CD4-positive, alpha-beta memory T cell (primary cell): ENCODE results near the gene PLEK2. TPM values are rescaled to one million over a fixed set of nuclear protein-coding genes. Genes with fewer than 3 reads are reported as not detected.

Source experiments
- CTCF ChIA-PET: fragments of 350-600 bp; sonication (Branson Sonifier 250); formaldehyde crosslinking; loops from one replicate; lab custom pipeline; 2021; ENCODE audit warnings: inconsistent platforms; ENCODE audit not compliant: partially characterized antibody; lab: Charles Lee
- POLR2A ChIA-PET: fragments of 350-600 bp; sonication (Branson Sonifier 250); formaldehyde crosslinking; loops from one replicate; lab custom pipeline; 2021; ENCODE audit not compliant: partially characterized antibody; lab: Charles Lee
- DNase-seq, 5 donors: peaks; one replicate each; pipeline versions ENCODE4 v3.0.0 to v3.0.0-alpha.2; 2020 to 2022; ENCODE audit warnings: mixed read lengths in 1 of 5
- H3K27ac ChIP-seq: one replicate; pipeline ENCODE4 v1.7.0; 2013; ENCODE audit warnings: low read depth, low read length
- H3K27me3 ChIP-seq: 2 replicates; pipeline ENCODE4 v1.7.0; 2013; ENCODE audit warnings: mild to moderate bottlenecking, low read length, moderate library complexity; ENCODE audit not compliant: insufficient read depth
- H3K36me3 ChIP-seq: 2 replicates; pipeline ENCODE4 v1.7.0; 2013; ENCODE audit warnings: mild to moderate bottlenecking, low read length, moderate library complexity; ENCODE audit not compliant: insufficient read depth
- H3K4me1 ChIP-seq: 2 replicates; pipeline ENCODE4 v1.7.0; 2013; ENCODE audit warnings: mild to moderate bottlenecking, low read length, moderate library complexity; ENCODE audit not compliant: insufficient read depth
- H3K4me3 ChIP-seq, 2 donors: one replicate each; pipeline ENCODE4 v1.7.0; 2013; ENCODE audit warnings: low read length in 2 of 2, mild to moderate bottlenecking in 1 of 2
- H3K9me3 ChIP-seq, 2 donors: one replicate each; pipeline ENCODE4 v1.7.0; 2013; ENCODE audit warnings: low read length in 2 of 2, control low read depth in 1 of 2; ENCODE audit not compliant: control insufficient read depth in 1 of 2
- H3K27ac Mint-ChIP-seq, 7 donors: one replicate each; pipeline ENCODE4 v1.8.0; 2020 to 2021; ENCODE audit warnings: mixed read lengths in 7 of 7, mild to moderate bottlenecking in 6 of 7, inconsistent platforms in 3 of 7, moderate library complexity in 3 of 7
- H3K27me3 Mint-ChIP-seq, 2 donors: one replicate each; pipeline ENCODE4 v1.8.0; 2020 to 2021; ENCODE audit warnings: mixed read lengths in 2 of 2
- H3K36me3 Mint-ChIP-seq, 2 donors: one replicate each; pipeline ENCODE4 v1.8.0; 2020 to 2021; ENCODE audit warnings: mixed read lengths in 2 of 2, inconsistent platforms in 1 of 2, mild to moderate bottlenecking in 1 of 2
- H3K4me1 Mint-ChIP-seq, 4 donors: one replicate each; pipeline ENCODE4 v1.8.0; 2020 to 2021; ENCODE audit warnings: mixed read lengths in 4 of 4, mild to moderate bottlenecking in 1 of 4
- H3K4me3 Mint-ChIP-seq, 8 donors: one replicate each; pipeline ENCODE4 v1.8.0; 2020 to 2021; ENCODE audit warnings: mixed read lengths in 8 of 8, mild to moderate bottlenecking in 7 of 8, moderate library complexity in 6 of 8, inconsistent platforms in 3 of 8
- H3K9me3 Mint-ChIP-seq, 8 donors: one replicate each; pipeline ENCODE4 v1.8.0; 2020 to 2021; ENCODE audit warnings: mixed read lengths in 8 of 8, mild to moderate bottlenecking in 5 of 8, inconsistent platforms in 3 of 8, moderate library complexity in 1 of 8
- intact Hi-C: fragments of 100-400 bp; cut with micrococcal nuclease; formaldehyde crosslinking; loops from one replicate; pipeline ENCODE4 v1.15.1; 2023
- polyA plus RNA-seq, 2 donors: library from polyadenylated mRNA; unstranded; fragments of 300-500 nt; fragmentation: Illumina TruSeq; gene quantifications; one replicate each; pipeline ENCODE4 v1.2.3, GENCODE V29; 2021
- total RNA-seq, 2 experiments: library from RNA; stranded (reverse); gene quantifications; one replicate each; pipeline ENCODE4 v1.2.3, GENCODE V29; 2021

Gene PLEK2
- total and polyA plus RNA-seq, 4 experiments from 2014 or later: 1.9 to 4.1 (median 2.5) TPM

DNA sequence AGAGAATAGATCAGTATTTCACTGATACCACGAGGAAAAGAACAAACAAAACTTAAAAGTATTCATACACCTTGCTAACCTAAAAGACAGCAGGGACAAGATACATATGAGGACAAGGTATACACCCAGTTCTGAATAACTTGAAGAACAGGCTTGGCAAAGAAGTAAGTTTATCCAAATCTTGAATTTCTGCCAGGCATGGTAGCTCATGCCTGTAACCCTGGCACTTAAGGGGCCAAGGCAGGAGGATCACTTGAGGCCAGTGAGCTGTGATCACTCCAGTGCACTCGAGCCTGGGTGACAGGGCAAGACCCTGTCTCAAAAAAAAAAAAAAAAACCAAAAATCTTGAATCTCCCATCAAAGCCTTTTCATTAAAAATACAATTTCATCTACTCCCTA is 26.8 kb downstream of the PLEK2 start:
- no peaks in the 10 kb centered on the region for H3K27me3 ChIP-seq
- no peak for DNase-seq
- Mint-ChIP-seq H3K27ac (peak overlapping the region in 1 of 7 donors; percentile 83), H3K4me3 (no peak overlapping the region), H3K36me3 (peaks cover 57 to 63% of the 10 kb centered on the region in 2 donors), H3K27me3 (no peaks in the 10 kb centered on the region), H3K9me3 (no peaks in the 10 kb centered on the region), H3K4me1 (peaks cover 0 to under 1% (median 0%) of the 10 kb centered on the region in 4 donors)
- ChIA-PET CTCF (no interaction called here), POLR2A (interaction anchor here (1.9 kb wide), 1 partner anchor 25 kb away, joined by 7 read pairs; the partner anchor contains the start of genes ATP6V1D and EIF2S1)
- no peak overlapping the region for H3K4me3 ChIP-seq
- H3K4me1 ChIP-seq: no peaks in the 10 kb centered on the region
- H3K27ac ChIP-seq: no peak overlapping the region
- no peaks in the 10 kb centered on the region for H3K9me3 ChIP-seq
- H3K36me3 ChIP-seq: peaks cover 38% of the 10 kb centered on the region
- intact Hi-C loops: no loop called here

DNA sequence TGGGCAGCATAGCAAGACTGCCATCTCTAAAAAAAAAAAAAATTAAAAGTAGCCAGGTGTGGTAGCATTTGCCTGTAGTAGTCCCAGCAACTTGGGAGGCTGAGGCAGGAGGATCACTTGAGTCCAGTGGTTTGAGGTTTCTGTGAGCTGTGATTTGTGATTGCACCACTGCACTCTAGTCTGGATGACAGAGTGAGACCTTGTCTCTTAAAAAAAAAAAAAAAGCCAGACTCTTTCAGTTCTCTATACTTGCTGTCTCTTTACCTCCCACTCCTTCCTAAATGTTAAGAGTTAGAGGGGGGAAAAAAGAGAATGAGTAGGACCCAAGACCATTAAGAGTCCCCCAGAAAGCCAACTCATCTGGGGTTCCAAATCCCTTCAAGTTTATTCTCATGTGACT is 34.0 kb downstream of the PLEK2 start:
- no peaks in the 10 kb centered on the region for H3K9me3 ChIP-seq
- H3K9me3 Mint-ChIP-seq: no peaks in the 10 kb centered on the region
- no peak for DNase-seq
- peaks cover 66 to 87% of the 10 kb centered on the region in 2 donors for H3K36me3 Mint-ChIP-seq
- no peak overlapping the region for H3K4me3 Mint-ChIP-seq
- H3K4me1 Mint-ChIP-seq: peaks cover 6 to 17% (median 7%) of the 10 kb centered on the region in 4 donors
- ChIA-PET POLR2A (interaction anchor here (0.9 kb wide), 1 partner anchor 12 kb away, joined by 4 read pairs; no protein-coding TSS in a partner anchor), CTCF (interaction anchor here (1.2 kb wide), 1 partner anchor 18 kb away, joined by 5 read pairs; the partner anchor contains the start of genes ATP6V1D and EIF2S1)
- intact Hi-C loops: no loop called here
- H3K27ac Mint-ChIP-seq: peak overlapping the region in 2 of 7 donors; percentile 20 to 67
- H3K27me3 ChIP-seq: no peaks in the 10 kb centered on the region
- H3K27me3 Mint-ChIP-seq: no peaks in the 10 kb centered on the region
- H3K27ac ChIP-seq: no peak overlapping the region
- no peaks in the 10 kb centered on the region for H3K4me1 ChIP-seq
- no peak overlapping the region for H3K4me3 ChIP-seq
- H3K36me3 ChIP-seq: peaks cover 72% of the 10 kb centered on the region

DNA sequence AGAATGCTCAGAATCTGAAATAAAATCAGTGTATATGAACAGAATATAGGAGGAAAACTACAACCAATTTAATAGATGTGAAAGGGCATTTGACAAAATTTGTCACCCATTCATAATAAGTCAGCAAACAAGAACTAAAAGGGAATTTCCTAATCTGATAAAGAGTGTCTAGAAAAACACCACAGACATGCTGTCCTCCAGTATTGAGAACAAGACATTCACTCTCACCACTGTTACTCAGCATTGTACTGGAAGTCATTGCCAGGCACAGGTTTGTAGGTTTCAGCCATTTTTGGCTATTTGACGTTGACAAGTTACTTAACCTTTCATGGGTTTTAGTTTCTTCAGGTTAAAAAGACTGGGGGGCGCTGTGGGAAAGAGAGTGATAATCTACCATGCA is 38.6 kb downstream of the PLEK2 start:
- Mint-ChIP-seq H3K27ac (peak overlapping the region in 3 of 7 donors; percentile 35 to 72 (median 40)), H3K4me3 (no peak overlapping the region), H3K9me3 (no peaks in the 10 kb centered on the region), H3K36me3 (peaks cover 39 to 81% of the 10 kb centered on the region in 2 donors), H3K4me1 (peaks cover 13 to 31% (median 23%) of the 10 kb centered on the region in 4 donors), H3K27me3 (no peaks in the 10 kb centered on the region)
- H3K27me3 ChIP-seq: no peaks in the 10 kb centered on the region
- POLR2A ChIA-PET: no interaction called here
- no peak overlapping the region for H3K27ac ChIP-seq
- no peaks in the 10 kb centered on the region for H3K9me3 ChIP-seq
- no peaks in the 10 kb centered on the region for H3K4me1 ChIP-seq
- H3K4me3 ChIP-seq: no peak overlapping the region
- DNase-seq: no peak
- CTCF ChIA-PET: no interaction called here
- peaks cover 48% of the 10 kb centered on the region for H3K36me3 ChIP-seq
- intact Hi-C loops: no loop called here

DNA sequence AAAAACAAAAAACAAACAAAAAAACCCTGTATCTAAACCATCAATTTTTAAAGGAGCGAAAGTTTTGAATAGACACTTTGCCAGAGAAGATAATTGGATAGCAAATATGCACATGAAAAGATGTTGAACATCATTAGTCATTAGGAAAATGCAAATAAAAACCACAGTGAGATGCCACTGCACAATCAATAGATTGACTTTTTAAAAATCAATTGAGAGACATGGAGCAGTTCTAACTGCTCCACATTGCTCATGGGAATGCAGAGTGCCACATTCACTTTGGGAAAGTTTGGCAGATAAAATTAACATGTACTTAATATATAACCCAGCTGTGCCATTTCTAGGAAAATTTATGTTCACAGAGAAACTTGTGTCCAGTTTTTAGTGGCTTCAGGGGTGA is 39.1 kb downstream of the PLEK2 start:
- Mint-ChIP-seq H3K36me3 (peaks cover 42 to 80% of the 10 kb centered on the region in 2 donors), H3K4me1 (peaks cover 13 to 34% (median 26%) of the 10 kb centered on the region in 4 donors), H3K27me3 (no peaks in the 10 kb centered on the region), H3K9me3 (no peaks in the 10 kb centered on the region), H3K4me3 (peak overlapping the region in 1 of 8 donors; percentile 12), H3K27ac (peak overlapping the region in 5 of 7 donors; percentile 2 to 74 (median 40))
- Histone ChIP-seq H3K36me3 (peaks cover 52% of the 10 kb centered on the region), H3K27me3 (no peaks in the 10 kb centered on the region), H3K9me3 (no peaks in the 10 kb centered on the region), H3K4me3 (no peak overlapping the region), H3K4me1 (peaks cover 4% of the 10 kb centered on the region), H3K27ac (no peak overlapping the region)
- ChIA-PET POLR2A (no interaction called here), CTCF (no interaction called here)
- no peak for DNase-seq
- intact Hi-C loops: no loop called here

DNA sequence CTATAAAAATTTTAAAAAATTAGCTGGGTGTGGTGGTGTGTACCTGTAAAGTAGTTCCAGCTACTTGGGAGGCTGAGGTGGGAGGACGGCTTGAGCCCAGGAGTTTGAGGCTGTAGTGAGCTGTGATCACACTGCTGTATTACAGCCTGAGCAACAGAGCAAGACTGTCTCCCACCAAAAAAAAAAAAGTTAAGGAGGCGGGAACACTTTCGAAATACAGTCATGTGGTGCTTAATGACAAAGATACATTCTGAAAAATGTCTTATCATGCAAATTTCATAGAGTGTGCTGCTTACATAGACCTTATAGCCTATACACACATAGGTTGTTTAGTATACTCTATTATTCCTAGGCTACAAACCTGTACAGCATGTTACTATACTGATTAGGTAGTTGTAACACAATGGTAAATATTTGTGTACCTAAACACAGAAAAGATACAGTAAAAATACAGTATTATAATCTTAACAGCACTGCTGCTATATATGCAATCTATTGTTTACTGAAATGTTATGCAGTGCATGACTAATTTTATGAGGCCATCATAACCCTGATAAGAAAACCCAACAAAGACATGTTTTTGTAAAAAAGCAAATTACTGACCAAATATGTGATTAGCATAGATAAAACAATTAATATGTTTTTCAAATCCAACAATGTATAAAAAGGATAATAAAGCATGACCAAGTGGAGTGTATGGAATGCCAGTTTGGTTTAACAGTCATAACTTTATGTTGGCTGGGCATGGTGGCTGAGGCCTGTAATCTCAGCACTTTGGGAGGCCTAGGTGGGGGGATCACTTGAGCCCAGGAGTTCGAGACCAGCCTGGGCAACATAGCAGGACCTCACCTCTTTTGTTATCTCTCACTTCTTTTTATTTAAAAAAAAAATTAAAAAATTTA is 40.5 kb downstream of the PLEK2 start:
- intact Hi-C loops: no loop called here
- no peaks in the 10 kb centered on the region for H3K27me3 ChIP-seq
- Mint-ChIP-seq H3K9me3 (no peaks in the 10 kb centered on the region), H3K36me3 (peaks cover 38 to 80% of the 10 kb centered on the region in 2 donors), H3K4me1 (peaks cover 19 to 42% (median 33%) of the 10 kb centered on the region in 4 donors), H3K27me3 (no peaks in the 10 kb centered on the region), H3K27ac (peak overlapping the region in 4 of 7 donors; percentile 22 to 69 (median 27)), H3K4me3 (no peak overlapping the region)
- no peaks in the 10 kb centered on the region for H3K9me3 ChIP-seq
- DNase-seq: no peak
- CTCF ChIA-PET: no interaction called here
- H3K4me1 ChIP-seq: peaks cover 7% of the 10 kb centered on the region
- no peak overlapping the region for H3K4me3 ChIP-seq
- H3K36me3 ChIP-seq: peaks cover 51% of the 10 kb centered on the region
- no peak overlapping the region for H3K27ac ChIP-seq
- POLR2A ChIA-PET: no interaction called here

DNA sequence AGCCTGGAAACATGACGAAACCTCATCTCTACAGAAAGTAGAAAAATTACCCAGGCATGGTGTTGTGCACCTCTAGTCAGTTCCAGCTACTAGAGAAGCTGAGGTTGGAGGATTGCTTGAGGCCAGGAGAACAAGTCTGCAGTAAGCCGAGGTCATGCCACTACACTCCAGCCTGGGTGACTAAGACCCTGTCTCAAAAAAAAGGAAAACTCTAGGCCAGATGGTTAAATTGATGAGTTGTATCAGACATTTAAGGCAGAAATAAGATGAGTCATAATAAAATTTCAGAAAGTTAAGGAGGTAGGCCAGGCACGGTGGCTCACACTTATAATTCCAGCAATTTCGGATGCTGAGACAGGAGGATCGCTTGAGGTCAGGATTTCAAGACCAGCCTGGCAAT is 41.1 kb downstream of the PLEK2 start:
- H3K4me1 ChIP-seq: peaks cover 7% of the 10 kb centered on the region
- no peaks in the 10 kb centered on the region for H3K9me3 Mint-ChIP-seq
- H3K4me1 Mint-ChIP-seq: peaks cover 21 to 45% (median 35%) of the 10 kb centered on the region in 4 donors
- peaks cover 36 to 78% of the 10 kb centered on the region in 2 donors for H3K36me3 Mint-ChIP-seq
- H3K36me3 ChIP-seq: peaks cover 51% of the 10 kb centered on the region
- CTCF ChIA-PET: no interaction called here
- no peak overlapping the region for H3K4me3 ChIP-seq
- no peaks in the 10 kb centered on the region for H3K27me3 ChIP-seq
- intact Hi-C loops: no loop called here
- H3K27ac ChIP-seq: no peak overlapping the region
- DNase-seq: no peak
- H3K27me3 Mint-ChIP-seq: no peaks in the 10 kb centered on the region
- peak overlapping the region; percentile 22 to 83 (median 30) for H3K27ac Mint-ChIP-seq
- POLR2A ChIA-PET: no interaction called here
- H3K4me3 Mint-ChIP-seq: no peak overlapping the region
- no peaks in the 10 kb centered on the region for H3K9me3 ChIP-seq

DNA sequence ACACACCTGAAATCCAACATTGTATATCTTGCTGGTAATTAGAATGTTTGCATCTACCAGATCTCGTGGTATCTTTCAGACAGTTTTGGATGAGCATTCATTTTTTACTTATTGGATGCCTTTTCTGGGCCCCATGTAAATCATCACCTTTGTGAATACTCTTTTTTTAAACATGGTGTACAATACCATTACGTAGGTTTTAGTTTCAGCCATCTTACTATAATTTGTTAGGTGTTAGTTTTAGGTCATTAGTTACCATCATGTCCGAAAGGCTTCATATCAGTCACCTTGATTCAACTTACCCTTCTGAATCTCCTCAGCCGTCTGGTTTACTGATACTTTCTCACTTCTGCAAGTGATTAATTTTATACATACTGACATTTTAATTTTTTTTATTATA is 46.5 kb downstream of the PLEK2 start:
- peaks cover 36 to 61% of the 10 kb centered on the region in 2 donors for H3K36me3 Mint-ChIP-seq
- H3K27me3 ChIP-seq: no peaks in the 10 kb centered on the region
- H3K27me3 Mint-ChIP-seq: no peaks in the 10 kb centered on the region
- peak overlapping the region in 1 of 7 donors; percentile 27 for H3K27ac Mint-ChIP-seq
- no peak for DNase-seq
- no peaks in the 10 kb centered on the region for H3K9me3 ChIP-seq
- intact Hi-C loops: no loop called here
- no peak overlapping the region for H3K4me3 Mint-ChIP-seq
- POLR2A ChIA-PET: interaction anchor here (0.6 to 1.3 kb wide), 4 partner anchors 12 to 206 kb away, joined by 3 to 4 read pairs (median 4); no protein-coding TSS in a partner anchor
- CTCF ChIA-PET: no interaction called here
- peaks cover 57% of the 10 kb centered on the region for H3K4me1 ChIP-seq
- no peak overlapping the region for H3K27ac ChIP-seq
- H3K9me3 Mint-ChIP-seq: no peaks in the 10 kb centered on the region
- H3K4me3 ChIP-seq: no peak overlapping the region
- peaks cover 38 to 72% (median 47%) of the 10 kb centered on the region in 4 donors for H3K4me1 Mint-ChIP-seq
- peaks cover 30% of the 10 kb centered on the region for H3K36me3 ChIP-seq
